HG02571 (cell line): ENCODE measurements around the gene RAB40C.

Source experiments
- ATAC-seq: cut with Tn5 transposase; IDR thresholded peaks from one replicate; pipeline ENCODE4 v1.9.1; 2021; ENCODE audit warnings: mild to moderate bottlenecking, moderate library complexity; ENCODE audit not compliant: unreplicated experiment

The RAB40C gene

DNA sequence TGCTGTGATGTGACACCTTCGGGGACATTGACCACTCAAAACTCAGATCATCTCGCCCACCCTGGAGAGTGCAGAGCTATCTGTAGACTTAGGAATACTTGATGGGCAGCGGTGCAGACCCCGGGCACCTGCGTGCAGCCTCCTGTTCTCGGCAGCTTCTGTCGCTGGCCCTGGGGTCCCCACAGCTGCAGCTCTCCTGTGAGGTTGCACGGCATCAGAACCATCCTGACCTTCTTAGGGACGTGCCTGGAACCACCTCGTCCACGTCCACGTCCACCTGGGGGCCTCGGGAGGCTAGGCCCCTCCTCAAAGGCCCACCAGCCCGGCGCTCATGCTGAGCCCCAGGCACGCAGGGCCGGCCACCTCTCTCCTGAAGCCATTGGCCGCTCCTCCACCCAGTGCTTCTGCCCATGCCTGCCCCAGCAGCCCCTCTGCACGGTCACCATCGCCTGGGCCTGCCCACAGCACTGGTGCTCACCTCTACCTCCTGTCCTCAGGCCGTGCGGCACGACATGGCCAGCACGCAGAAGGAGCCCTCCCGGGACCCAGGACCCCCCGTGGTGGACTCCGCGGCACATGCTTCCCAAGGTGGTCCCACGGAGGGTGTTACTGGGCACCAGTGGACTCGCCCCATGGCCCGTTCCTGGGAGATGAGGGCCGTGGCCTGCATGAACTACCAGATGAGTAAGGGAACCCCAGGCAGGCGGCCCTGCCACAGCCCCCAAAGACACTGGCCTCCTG is 38.6 kb downstream of the RAB40C start:
- no peak for ATAC-seq

DNA sequence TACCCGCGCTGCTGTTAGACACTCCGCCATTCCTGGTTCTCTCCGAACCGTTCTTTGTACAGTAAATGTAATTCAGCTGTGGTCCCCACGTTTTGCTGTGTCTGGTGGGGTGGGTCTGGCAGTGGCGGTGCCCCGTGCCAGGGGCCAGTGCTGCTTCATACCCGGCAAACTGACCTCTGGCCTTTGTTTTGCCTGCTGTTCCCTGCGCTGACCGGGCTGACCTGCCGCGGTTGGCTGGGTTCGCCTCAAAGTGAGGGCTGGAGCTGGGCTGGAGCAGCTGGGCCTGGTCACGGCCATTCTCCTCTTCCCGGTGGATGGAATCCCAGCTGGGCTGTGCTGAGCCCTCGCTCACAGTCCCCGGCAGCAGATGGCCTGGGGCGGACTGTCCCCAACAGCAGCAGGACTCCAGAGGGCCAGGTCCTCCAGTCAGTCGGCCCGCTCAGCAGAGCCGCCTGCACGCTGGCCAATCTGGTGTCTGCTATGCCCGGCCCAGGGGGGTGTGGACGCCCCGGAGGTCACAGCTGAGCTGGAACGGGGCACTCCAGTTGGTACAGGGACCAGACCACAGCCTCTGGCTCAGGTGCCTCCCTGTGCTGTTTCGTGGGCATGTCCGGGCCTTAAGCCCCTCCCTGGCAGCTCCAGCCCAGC is 39.4 kb downstream of the RAB40C start:
- no peak for ATAC-seq

DNA sequence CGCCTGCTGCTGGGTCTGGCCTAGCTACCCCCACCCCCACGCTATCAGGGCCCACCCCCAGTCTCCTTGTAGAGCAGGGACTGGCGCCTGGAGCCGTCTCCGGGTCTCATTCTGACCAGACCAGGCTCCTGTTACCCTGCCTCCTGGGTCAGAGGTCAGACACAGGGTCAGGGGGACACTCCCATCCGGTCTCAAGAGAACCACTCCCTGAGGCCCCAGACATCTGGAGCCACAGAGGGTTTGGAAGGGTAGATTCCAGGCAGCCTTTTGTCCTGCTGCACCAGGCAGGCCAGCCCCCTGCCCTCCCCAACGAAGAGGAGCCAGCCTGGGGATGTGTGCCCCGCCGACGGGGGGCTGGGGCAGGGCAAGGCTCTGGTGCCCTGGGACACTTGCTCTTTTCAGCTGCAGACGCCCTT is 40.0 kb downstream of the RAB40C start:
- ATAC-seq, result no peak

DNA sequence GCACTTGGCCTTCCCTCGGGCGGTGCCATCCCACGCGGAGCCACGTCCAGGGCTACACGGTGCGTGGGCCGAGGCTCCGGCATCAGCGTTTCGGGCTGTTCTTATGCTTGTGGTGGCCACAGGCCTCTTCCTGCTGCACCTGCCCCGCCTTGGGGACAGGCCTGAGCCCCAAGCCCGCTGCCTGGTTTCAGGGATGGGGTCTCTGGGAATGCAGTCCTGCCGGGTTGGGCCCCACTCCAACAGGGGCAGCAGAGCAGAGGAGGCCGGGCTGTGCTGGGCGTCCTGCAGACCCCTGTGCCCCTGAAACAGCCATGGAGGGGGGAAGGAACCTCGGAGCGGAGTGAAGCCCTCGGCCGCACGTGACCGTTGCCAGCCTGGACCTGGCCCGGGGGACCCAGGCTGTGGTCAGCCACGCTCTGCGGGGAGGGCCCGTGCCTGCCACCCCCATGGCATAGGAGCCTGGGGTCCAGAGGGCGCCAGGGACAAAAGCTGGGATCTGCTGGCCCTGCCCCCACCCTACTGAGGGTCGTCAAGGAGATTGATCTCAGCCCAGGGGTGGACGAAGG is 40.5 kb downstream of the RAB40C start:
- no peak for ATAC-seq

DNA sequence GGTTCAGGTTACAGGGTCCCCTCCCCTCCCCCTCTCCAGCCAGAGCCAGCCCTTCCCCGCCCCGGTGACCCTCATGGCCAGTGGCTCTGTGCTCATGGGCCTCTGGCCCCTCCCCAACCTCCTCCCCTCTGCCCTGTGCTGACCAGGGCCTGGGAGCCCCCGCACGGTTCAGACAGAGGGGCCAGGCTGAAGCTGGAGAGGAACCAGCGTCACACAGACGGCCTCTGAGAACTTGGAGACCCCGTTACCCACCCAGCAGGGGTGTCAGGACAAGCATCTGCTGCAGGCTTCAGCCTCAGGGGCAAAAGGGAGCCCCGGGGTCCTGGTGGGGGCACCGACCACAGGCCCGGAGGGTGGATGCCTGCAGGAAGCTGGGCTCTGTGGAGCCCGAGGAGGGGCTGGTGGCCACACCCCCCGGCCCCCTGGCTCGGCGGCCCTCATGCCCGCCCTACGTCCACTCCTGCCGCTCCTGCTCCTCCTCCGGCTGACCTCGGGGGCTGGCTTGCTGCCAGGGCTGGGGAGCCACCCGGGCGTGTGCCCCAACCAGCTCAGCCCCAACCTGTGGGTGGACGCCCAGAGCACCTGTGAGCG is 41.0 kb downstream of the RAB40C start, which contains the start of gene WFIKKN1:
TSS of gene WFIKKN1 (plus strand) at position 171 of the 591 bp plus-strand sequence. CDS start at position 440, 269 bp downstream.
- ATAC-seq, result no peak

DNA sequence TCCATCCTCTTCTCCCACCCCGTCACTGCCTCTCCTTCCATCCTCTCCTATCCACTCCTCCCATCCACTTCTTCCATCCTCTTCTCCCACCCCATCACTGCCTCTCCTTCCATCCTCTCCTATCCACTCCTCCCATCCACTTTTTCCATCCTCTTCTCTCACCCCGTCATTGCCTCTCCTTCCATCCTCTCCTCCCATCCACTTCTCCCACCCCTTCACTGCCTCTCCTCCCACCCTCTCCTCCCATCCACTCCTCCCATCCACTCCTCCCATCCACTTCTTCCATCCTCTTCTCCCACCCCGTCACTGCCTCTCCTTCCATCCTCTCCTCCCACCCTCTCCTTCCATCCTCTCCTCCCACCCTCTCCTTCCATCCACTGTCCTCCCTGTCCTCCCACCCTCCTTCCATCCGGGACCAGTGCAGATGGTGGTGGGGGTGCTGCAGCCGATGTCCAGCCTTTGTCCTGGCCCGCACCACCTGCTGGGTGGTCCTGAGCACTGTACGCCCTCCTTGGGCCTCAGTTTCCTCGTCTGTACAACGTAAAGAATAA is 42.0 kb downstream of the RAB40C start:
- no peak for ATAC-seq

DNA sequence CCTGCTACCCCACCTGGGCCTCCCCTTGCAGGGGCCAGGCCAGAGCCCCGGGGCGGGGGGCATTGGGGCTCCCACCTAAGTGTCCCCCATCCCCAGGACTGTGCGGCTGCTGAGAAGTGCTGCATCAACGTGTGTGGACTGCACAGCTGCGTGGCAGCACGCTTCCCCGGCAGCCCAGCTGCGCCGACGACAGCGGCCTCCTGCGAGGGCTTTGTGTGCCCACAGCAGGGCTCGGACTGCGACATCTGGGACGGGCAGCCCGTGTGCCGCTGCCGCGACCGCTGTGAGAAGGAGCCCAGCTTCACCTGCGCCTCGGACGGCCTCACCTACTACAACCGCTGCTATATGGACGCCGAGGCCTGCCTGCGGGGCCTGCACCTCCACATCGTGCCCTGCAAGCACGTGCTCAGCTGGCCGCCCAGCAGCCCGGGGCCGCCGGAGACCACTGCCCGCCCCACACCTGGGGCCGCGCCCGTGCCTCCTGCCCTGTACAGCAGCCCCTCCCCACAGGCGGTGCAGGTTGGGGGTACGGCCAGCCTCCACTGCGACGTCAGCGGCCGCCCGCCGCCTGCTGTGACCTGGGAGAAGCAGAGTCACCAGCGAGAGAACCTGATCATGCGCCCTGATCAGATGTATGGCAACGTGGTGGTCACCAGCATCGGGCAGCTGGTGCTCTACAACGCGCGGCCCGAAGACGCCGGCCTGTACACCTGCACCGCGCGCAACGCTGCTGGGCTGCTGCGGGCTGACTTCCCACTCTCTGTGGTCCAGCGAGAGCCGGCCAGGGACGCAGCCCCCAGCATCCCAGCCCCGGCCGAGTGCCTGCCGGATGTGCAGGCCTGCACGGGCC is 42.8 kb downstream of the RAB40C start:
- no peak for ATAC-seq

DNA sequence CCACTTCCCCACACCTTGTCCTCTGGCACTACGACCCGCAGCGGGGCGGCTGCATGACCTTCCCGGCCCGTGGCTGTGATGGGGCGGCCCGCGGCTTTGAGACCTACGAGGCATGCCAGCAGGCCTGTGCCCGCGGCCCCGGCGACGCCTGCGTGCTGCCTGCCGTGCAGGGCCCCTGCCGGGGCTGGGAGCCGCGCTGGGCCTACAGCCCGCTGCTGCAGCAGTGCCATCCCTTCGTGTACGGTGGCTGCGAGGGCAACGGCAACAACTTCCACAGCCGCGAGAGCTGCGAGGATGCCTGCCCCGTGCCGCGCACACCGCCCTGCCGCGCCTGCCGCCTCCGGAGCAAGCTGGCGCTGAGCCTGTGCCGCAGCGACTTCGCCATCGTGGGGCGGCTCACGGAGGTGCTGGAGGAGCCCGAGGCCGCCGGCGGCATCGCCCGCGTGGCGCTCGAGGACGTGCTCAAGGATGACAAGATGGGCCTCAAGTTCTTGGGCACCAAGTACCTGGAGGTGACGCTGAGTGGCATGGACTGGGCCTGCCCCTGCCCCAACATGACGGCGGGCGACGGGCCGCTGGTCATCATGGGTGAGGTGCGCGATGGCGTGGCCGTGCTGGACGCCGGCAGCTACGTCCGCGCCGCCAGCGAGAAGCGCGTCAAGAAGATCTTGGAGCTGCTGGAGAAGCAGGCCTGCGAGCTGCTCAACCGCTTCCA is 43.6 kb downstream of the RAB40C start:
- ATAC-seq, result no peak

DNA sequence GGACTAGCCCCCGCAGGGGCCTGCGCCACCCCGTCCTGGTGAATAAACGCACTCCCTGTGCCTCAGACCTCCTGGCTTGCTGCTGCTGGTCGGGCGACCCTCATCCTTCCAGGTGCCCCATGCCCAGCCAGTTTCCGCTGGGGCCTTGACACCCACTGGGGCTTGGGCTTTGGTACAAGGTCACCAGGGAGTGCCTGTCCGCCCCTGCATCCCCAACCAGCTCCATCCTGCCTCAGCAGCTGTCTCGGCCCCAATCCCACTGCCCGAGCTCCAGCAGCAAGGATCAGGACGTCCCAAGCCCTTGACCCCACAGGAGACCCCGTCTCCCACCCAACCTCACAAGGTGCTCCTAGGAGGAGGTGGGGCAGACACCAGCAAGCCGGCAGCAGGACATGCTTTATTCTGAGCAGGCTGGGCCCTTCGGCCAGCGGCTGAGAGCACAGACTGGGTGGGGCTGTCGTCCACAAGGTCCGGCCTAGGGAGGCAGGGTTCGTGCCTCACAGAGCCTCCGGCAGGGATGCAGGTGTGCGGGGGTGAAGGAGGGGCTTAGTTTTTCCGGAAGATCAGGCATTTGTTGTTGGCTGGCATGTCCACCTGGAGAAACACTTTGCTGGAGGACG is 44.3 kb downstream of the RAB40C start:
- ATAC-seq, result no peak

DNA sequence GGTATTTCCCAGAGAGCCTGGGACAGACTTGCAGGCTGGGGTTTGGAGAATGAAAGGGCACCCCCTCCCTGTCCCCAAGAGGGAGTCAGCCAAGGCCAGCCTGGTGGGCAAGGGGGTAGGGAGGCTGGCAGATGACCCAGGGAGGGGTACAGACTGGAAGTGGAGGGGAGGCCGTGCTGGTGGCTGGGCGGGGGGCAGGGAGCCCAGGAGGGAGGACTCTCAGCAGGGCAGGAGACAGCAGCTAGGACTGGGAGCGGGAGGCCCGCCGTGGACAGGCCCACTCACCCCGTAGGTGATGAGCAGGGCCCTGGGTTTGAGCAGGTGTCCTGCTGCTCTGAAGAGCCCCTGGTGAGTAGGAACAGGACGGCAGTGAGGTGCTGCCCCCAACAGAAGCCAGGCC is 45.1 kb downstream of the RAB40C start:
- ATAC-seq, result no peak

DNA sequence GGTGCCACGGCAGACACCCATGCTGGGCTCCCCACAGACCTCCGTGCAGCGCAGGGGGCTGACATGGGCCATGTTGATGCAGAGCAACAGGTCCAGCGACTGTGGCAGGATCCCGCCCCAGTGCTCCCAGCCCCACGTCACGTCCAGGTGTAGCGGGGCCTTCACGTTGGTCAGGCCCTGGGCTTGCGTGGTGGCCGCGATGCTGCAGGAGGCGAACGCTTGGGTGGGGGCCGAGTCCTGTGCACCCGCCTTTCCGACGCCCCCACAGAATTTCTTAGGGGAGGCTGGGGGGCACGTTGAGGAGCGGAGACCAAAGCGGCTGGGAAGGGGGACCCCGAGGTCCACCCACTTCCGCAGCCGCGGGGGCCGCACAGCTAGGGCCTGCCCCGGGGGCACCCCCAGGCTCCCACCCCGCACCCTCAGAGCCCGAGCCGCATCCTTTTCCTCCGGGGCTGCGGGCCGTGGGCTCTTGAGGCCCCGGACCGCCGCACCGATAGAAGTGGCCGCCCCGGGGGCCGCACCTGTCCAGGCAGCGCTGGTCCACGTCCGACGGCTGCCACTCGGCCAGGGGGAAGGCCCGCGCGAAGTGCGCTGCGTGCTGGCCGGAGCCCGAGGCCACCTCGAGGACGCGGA is 45.8 kb downstream of the RAB40C start:
- ATAC-seq, result peak; percentile 4

DNA sequence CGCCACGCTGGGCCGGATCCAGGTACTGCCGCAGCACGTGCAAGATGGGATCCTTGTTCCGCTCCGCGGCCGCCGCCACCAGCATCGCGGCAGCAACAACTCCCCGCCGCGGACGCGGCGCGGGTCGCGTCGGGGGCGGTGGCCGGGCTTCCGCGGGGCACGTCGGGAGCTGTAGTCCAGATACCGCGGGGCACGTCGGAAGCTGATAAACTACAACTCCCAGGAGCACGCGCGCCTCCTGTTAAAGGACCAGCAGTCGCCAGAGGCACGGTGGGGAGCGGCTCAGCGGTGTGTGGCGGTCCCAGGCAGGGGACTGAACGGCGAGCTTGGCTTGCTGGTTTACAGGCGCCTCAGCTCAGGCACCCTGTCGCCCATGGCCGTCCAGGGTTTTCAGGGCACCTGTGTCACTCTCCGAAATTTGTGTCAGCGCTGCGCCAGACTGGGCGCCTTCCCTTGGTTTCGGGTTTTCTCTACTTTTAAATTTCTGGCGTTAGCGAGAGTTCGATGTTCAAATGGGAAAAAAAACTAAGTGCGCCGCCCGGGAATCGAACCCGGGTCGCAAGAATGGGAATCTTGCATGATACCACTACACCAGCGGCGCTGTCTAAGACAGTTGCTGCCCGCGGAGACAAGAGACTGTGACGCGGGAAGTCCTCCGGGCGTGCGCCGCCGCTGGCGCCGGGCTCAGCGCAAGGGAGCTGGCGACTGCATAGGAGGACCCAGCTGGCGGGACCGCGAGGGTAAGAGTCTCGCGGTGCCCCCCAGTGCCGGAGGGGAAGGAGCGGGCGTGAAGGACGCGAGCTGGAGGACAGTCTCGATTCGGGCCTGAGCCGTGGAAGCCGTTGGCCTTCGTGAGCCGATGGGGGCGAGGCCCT is 46.6 kb downstream of the RAB40C start, which contains the start of gene METTL26:
TSS of gene METTL26 (minus strand) at position 100 of the 875 bp plus-strand sequence. CDS start at position 85, 15 bp downstream.
- ATAC-seq, result peak; percentile 64

DNA sequence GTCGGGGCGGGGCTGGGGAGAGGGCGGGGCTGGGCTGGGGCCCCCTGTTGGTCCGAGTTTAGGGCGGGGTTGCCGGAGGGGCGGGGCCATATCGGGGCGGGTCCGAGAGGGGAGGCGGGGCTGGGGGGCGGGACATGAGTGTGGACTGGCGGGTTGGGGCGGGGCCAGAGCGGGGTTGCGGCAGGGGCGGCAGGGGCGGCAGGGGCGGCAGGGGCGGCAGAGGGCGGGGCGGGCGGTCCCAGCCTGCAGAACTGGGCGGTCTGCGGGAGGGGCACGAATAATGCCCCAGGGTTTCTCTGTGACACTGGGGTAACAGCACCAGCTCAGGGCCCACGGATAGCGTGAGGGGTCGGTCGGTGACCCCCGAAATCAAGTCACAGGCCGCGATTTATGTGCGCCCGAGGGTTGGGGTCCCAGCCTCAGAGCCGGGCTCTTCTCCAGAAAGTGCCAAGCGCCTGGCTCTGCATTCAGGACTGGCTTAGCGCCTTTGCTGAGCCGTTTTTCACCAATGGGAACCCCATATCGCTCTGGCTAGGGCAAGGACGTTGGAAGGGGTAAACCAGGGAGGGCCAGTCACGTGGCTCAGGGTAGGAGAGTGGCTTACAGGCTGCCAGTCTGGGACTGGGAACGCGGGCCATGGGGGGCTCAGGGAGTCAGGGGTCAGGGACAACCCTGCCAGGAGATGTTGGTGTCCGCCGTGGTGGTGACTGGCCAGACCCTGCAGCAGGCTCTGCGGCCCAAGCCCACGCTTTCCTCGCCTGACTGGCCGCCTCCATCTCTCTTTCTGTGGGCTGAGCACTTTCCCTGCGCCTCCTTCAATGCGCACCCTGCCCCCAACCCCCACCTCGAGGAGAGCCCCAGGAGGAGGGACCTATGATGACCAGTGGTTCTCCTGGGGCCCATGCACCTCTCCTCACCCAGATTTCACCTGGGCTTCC is 47.5 kb downstream of the RAB40C start:
- ATAC-seq, result no peak

DNA sequence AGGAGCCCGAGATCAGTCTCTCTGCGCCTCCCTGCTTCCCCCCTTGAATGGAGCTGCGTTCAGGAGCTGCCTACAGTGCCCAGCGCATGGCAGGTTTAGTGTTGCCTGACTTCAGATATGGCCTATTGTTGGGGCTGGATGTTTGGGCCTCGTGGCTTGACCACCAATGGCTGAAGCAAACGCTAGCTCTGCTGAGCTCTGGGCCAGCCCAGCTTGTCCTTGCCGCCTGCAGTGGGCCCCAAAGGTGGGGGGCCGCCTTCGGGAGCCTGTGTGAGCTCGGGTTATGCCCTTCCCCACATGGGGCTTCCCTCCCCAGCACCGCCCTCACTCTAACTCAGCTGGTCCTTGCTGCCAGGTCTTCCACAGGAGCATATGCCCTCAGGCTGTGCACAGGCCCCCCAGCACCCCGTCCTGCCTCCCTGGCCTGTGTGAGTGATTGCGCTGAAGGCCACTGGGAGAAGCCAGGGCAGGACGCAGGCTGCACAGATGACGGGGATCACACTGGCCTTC is 48.2 kb downstream of the RAB40C start:
- no peak for ATAC-seq

DNA sequence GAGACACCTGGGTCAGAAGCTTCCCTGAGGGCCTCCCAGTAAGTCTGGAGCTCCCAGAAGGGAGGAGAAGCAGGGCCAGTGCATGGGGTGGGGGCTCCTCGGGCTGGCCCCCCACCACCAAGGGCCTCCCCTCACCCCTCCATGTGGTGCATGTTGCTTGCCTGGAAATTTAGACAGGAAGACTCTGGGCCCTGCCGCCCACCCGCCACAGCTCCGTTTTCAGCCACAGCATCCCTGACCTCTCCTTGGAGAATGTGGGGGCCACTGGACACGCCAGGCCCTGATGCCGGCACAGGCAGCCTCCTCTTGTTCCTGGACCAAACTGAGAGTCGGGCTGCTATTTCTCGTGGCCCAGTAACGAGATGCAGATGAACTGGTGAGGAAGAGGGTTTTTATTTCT is 49.0 kb downstream of the RAB40C start:
- no peak for ATAC-seq

DNA sequence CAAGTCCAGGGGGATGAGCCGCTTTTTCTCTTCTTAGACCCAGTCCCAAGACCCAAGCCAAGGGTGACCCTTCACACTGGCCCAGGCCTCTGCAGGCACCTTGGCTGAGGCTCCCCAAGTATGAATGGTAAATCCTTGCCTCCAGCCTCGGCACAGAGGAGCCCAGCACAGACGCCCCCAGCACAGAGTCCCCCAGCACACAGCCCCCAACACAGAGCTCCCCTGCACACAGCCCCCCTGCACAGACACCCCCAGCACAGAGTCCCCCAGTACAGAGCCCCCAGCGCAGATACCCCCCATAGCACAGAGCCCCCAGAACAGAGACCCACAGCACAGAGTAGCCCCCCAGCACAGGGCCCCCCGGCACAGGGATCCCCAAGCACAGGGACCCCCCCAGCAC is 50.7 kb downstream of the RAB40C start:
- no peak for ATAC-seq
